Neural cell (in vitro differentiated cells): ENCODE results near the gene DUOXA1. TPM values are rescaled to one million over a fixed set of nuclear protein-coding genes. Genes with fewer than 3 reads are reported as not detected.

ENCODE experiments used
- H2AFZ ChIP-seq: fragments of 200-600, 300-800 bp; sonication (generic), shearing (Covaris generic); 2 replicates; pipeline ENCODE4 v1.6.0; 2014; ENCODE audit warnings: low read depth, mild to moderate bottlenecking, antibody characterized with exemption, low read length, moderate library complexity
- H3F3A ChIP-seq: fragments of 200-600 bp; shearing (Covaris generic); 2 replicates; pipeline ENCODE4 v1.6.1; 2016; ENCODE audit warnings: mild to moderate bottlenecking, moderate library complexity, mixed read lengths, antibody characterized with exemption, low read length; ENCODE audit not compliant: insufficient read depth, poor library complexity, severe bottlenecking
- H3K27ac ChIP-seq: fragments of 200-600, 300-800 bp; sonication (generic), shearing (Covaris generic); 2 replicates; pipeline ENCODE4 v1.5.1; 2014; ENCODE audit warnings: mild to moderate bottlenecking, low read length, moderate library complexity
- H3K27me3 ChIP-seq: fragments of 300-800, 200-600 bp; sonication (generic), shearing (Covaris generic); 2 replicates; pipeline ENCODE4 v1.6.0; 2014; ENCODE audit warnings: mild to moderate bottlenecking, low read depth, low read length, moderate library complexity; ENCODE audit not compliant: insufficient read depth
- H3K36me3 ChIP-seq: fragments of 300-800, 200-600 bp; sonication (generic), shearing (Covaris generic); 2 replicates; pipeline ENCODE4 v1.5.1; 2014; ENCODE audit warnings: mild to moderate bottlenecking, antibody characterized with exemption, low read length, moderate library complexity; ENCODE audit not compliant: insufficient read depth
- H3K4me2 ChIP-seq: fragments of 300-800, 200-600 bp; sonication (generic), shearing (Covaris generic); 2 replicates; pipeline ENCODE4 v1.6.0; 2014; ENCODE audit warnings: mild to moderate bottlenecking, low read length
- H3K4me3 ChIP-seq: fragments of 300-800, 200-600 bp; sonication (generic), shearing (Covaris generic); 2 replicates; pipeline ENCODE4 v1.5.1; 2014; ENCODE audit warnings: mild to moderate bottlenecking, low read length, moderate library complexity
- H3K79me2 ChIP-seq: fragments of 200-600 bp; shearing (Covaris generic); replicated peaks from 2 replicates; pipeline ENCODE4 v1.6.0; 2014; ENCODE audit warnings: mild to moderate bottlenecking, low read length, moderate library complexity; ENCODE audit not compliant: insufficient read depth
- H3K9ac ChIP-seq: fragments of 300-800, 200-600 bp; sonication (generic), shearing (Covaris generic); 2 replicates; pipeline ENCODE4 v1.6.1; 2016; ENCODE audit warnings: mild to moderate bottlenecking, low read length, mixed read lengths
- H3K9me2 ChIP-seq: fragments of 200-600 bp; shearing (Covaris generic); 2 replicates; pipeline ENCODE4 v1.6.1; 2016; ENCODE audit warnings: mild to moderate bottlenecking, low read length, mixed read lengths; ENCODE audit not compliant: insufficient read depth
- H3K9me3 ChIP-seq: fragments of 200-600, 300-800 bp; sonication (generic), shearing (Covaris generic); 2 replicates; pipeline ENCODE4 v1.6.1; 2016; ENCODE audit warnings: mild to moderate bottlenecking, mixed run types, low read length, moderate library complexity, mixed read lengths
- H4K20me1 ChIP-seq: fragments of 200-600 bp; shearing (Covaris generic); 2 replicates; pipeline ENCODE4 v1.6.1; 2016; ENCODE audit warnings: mild to moderate bottlenecking, mixed run types; ENCODE audit not compliant: insufficient read depth
- CTCF ChIP-seq: fragments of 450-650 bp; IDR thresholded peaks from 2 replicates; pipeline ENCODE4 v1.5.1; 2014; ENCODE audit warnings: antibody characterized with exemption, mild to moderate bottlenecking, moderate library complexity; ENCODE audit not compliant: poor library complexity, severe bottlenecking
- EP300 ChIP-seq: fragments of 450-650 bp; conservative IDR thresholded peaks from 2 replicates; pipeline ENCODE4 v1.6.1; 2014; ENCODE audit warnings: antibody characterized with exemption, mild to moderate bottlenecking, moderate library complexity; ENCODE audit not compliant: poor library complexity, severe bottlenecking
- EZH2 ChIP-seq: fragments of 200-600, 300-800 bp; shearing (Covaris generic), sonication (generic); IDR thresholded peaks from 2 replicates; pipeline ENCODE4 v1.6.1; 2014; ENCODE audit warnings: antibody characterized with exemption, low read length, borderline replicate concordance, mild to moderate bottlenecking; ENCODE audit not compliant: insufficient read depth, poor library complexity, severe bottlenecking
- MXI1 ChIP-seq: fragments of 450-650 bp; conservative IDR thresholded peaks from 2 replicates; pipeline ENCODE4 v1.6.1; 2014; ENCODE audit warnings: antibody characterized with exemption, mild to moderate bottlenecking; ENCODE audit not compliant: poor library complexity, severe bottlenecking
- POLR2AphosphoS5 ChIP-seq: IDR thresholded peaks from 2 replicates; pipeline ENCODE4 v1.6.1; 2012
- RAD21 ChIP-seq: fragments of 450-650 bp; conservative IDR thresholded peaks from 2 replicates; pipeline ENCODE4 v1.6.1; 2014; ENCODE audit warnings: antibody characterized with exemption, mild to moderate bottlenecking, moderate library complexity
- REST ChIP-seq: IDR thresholded peaks from 2 replicates; pipeline ENCODE4 v1.6.1; 2012; ENCODE audit warnings: borderline replicate concordance
- SMC3 ChIP-seq: fragments of 450-650 bp; conservative IDR thresholded peaks from 2 replicates; pipeline ENCODE4 v1.6.1; 2014; ENCODE audit warnings: antibody characterized with exemption, mild to moderate bottlenecking, moderate library complexity; ENCODE audit not compliant: poor library complexity
- TAF1 ChIP-seq: IDR thresholded peaks from 2 replicates; pipeline ENCODE4 v1.6.1; 2012; ENCODE audit warnings: low read depth
- polyA plus RNA-seq: library from polyadenylated mRNA; depleted of rRNA; stranded (reverse); fragments of >200 nt; gene quantifications from 2 replicates; pipeline ENCODE4 v1.2.3, GENCODE V29; 2014

Gene DUOXA1
- polyA plus RNA-seq, 1 donor from 2014 or later, result not detected

DNA sequence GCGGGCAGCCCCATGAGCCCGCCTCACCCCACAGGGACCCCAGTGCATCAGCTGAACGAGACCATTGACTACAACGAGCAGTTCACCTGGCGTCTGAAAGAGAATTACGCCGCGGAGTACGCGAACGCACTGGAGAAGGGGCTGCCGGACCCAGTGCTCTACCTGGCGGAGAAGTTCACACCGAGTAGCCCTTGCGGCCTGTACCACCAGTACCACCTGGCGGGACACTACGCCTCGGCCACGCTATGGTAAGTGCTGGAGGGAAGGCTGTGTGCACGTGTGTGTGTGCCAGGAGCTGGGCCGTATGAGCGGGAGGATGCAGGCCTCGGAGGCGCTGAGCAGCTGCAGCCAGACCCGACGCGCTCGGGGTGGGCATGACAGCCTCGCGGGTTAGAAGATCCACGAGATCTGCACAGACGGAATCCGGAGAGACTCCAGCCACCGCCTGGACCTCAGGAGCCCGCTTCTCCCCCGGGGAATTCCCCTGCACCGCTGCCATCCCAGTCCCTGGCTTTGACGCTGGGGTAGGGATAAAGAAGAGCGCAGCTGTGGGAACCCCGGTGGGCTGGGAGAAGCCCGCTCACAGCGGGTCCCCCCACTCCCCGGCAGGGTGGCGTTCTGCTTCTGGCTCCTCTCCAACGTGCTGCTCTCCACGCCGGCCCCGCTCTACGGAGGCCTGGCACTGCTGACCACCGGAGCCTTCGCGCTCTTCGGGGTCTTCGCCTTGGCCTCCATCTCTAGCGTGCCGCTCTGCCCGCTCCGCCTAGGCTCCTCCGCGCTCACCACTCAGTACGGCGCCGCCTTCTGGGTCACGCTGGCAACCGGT lies 13.0 kb downstream of the DUOXA1 start:
- Histone ChIP-seq H3K27ac (no peak overlapping the region), H3K9me3 (no peaks in the 10 kb centered on the region), H2AFZ (no peak overlapping the region), H3K36me3 (no peaks in the 10 kb centered on the region), H3K4me2 (no peak overlapping the region), H3F3A (no peaks in the 10 kb centered on the region), H3K79me2 (no peaks in the 10 kb centered on the region), H3K9ac (no peak overlapping the region), H3K27me3 (peaks cover 71% of the 10 kb centered on the region), H3K4me3 (peak overlapping the region; percentile 39), H4K20me1 (no peaks in the 10 kb centered on the region), H3K9me2 (no peaks in the 10 kb centered on the region)
- TF ChIP-seq REST, result no peak
- no peak for TF ChIP-seq EP300
- no peak for TF ChIP-seq SMC3
- no peak for TF ChIP-seq MXI1
- no peak for TF ChIP-seq RAD21
- TF ChIP-seq CTCF, result no peak
- no peak for TF ChIP-seq EZH2
- TF ChIP-seq TAF1, result no peak
- no peak for TF ChIP-seq POLR2AphosphoS5

- Histone ChIP-seq H3K9me2 (no peaks in the 10 kb centered on the region), H3K79me2 (no peaks in the 10 kb centered on the region), H3K27ac (no peak overlapping the region), H3K4me3 (peak overlapping the region; percentile 39), H3K4me2 (no peak overlapping the region), H2AFZ (no peak overlapping the region), H3K36me3 (no peaks in the 10 kb centered on the region), H4K20me1 (no peaks in the 10 kb centered on the region), H3F3A (no peaks in the 10 kb centered on the region), H3K9ac (no peak overlapping the region), H3K9me3 (no peaks in the 10 kb centered on the region), H3K27me3 (peaks cover 72% of the 10 kb centered on the region)
- TF ChIP-seq EZH2, result peak; percentile 66
- no peak for TF ChIP-seq EP300
- TF ChIP-seq CTCF, result no peak
- TF ChIP-seq REST, result no peak
These were observed 13.6 kb downstream of the DUOXA1 start for GRCh38 chr15:45116006-45116481.
